ENCODE data around the gene S100A11.
"Not testable (repeated sequence)": the region's sequence is repeated elsewhere in the genome, so short reads cannot be mapped to it uniquely, and the experiment has no call there.

The S100A11 gene

GRCh38 chr1:152036267-152037216 lies at the start of gene S100A11:
Gene S100A11 (minus strand): TSS chr1:152037004. CDS start chr1:152036915, 89 bp downstream.
- DNase-seq = peak; percentile 93

DNA sequence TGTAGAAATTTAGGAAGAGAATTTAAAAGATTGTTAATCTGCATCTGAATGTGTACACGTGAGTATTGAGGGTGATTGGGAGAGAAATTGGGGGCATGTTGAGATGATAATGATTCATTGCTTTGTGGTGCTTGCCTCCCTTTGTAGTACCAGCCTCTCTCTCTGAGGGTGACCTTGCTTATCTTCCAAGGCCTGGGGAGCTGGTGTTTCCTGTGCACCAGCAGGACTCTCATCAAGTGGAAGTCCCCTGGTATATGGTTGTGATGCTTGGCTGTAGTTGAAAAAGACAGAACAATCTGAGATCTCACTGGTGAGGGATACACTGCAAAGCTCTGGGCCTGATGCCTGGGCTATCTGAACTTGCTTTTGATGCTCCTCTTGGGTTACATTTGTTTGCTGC lies 48.0 kb upstream of the S100A11 start:
- DNase-seq = no peak

DNA sequence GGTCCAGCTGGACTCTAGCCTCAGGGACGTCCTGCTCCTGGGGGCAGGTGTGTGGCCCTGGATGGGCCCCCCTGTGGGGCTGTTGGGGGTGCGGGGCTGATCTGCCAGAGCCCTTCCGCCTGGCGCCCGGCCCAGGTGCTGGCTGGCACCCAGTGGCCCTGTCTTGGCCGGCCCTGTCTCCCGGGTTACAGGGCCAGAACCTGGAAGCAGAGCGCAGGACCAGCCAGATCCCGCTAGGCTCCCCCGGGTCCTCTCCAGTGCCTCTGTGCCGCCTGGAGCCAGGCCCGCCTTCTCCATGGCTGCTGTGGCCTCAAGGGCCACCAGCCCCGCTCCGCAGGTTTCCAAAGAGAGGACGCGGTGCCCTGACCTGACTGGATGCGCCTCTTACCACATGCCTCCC lies 44.2 kb upstream of the S100A11 start:
- DNase-seq = not testable (repeated sequence)

- not testable (repeated sequence) for DNase-seq
Measured at GRCh38 chr1:152080494-152080893, 43.7 kb upstream of the S100A11 start.

GRCh38 chr1:152078831-152079441 lies 42.1 kb upstream of the S100A11 start:
- no peak for DNase-seq

DNA sequence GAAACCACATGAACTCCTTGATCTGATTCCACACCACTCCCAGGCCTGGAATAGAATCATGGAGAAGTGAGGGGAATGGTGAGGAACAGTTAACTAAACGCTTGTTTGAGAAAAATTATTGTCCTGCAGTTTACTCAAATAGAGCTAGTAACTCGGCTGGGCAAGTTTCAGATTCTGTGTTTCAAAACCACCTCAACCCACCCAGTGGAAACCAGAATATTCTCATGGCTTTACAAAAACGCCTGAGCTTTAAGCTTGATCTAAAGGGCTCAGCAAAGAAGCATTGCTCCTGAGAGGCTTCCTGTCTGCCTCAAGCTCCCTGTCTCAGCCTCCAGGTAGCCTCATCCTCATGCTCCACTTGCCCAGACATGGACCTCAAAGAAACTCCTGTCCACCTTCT lies 35.5 kb upstream of the S100A11 start:
- no peak for DNase-seq

- no peak for DNase-seq
Measured at GRCh38 chr1:152071123-152071522, 34.3 kb upstream of the S100A11 start.

GRCh38 chr1:152067929-152068328 lies 31.1 kb upstream of the S100A11 start:
- no peak for DNase-seq

- no peak for DNase-seq
Measured at GRCh38 chr1:152067150-152067549, 30.3 kb upstream of the S100A11 start.

- DNase-seq = no peak
Measured at GRCh38 chr1:152061952-152062351, 25.1 kb upstream of the S100A11 start.

- no peak for DNase-seq
Measured at GRCh38 chr1:152053375-152053774, 16.6 kb upstream of the S100A11 start.

DNA sequence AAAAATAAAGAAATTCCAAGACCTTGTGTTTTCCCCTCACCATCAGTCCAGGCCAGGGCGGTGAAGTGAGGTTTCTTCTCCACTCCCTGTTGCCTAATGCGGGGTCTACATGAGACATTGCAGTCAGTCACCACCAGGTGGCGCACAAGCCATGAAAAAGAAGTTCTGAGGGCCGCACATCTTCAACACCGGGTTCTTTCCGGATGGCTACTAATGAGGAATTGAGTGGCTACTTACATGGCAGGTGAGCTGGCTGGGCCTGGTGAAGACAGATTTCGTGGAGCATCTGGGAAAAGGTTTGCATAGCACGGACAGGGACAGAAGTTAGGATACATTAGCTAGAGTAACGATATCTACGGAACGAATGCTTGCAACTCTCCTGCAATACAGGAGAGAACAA lies 15.8 kb upstream of the S100A11 start:
- peak; percentile 78 for DNase-seq

DNA sequence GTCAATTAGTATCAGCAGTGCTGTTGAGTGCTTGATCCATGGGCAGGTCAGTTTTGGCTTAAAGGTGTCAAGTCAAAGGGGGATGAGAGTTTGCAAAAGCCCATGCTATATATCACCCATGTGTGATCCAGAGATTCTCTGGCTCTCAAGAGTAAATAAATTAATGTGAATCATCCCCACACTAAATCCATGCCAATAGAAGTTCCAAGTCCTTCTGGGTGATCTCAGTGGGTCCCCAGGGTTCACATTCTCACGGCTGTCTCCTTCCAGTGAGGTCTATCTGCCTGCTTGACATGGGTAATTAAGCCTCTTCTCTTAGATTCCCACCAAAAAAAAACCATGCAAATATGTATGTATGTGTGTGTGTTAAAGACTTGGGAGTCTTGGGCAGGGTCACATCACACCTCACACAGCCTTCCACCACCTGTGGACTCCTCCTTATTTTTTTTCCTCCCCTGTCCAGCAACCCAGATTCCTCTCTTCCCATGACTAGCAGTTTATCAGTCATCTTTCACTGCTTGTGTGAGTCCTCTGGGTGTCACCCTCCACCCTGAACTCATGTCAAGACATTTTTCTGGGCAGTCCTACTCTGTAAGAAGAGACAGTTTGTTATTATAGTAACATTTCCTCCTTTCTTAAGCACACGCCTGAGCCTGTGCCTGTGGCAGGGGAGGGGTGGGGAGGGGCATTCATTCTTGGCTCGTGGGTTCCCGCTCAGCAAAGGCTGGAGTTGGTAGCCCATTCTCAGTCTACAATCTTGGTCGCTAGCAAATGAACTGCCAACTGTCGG lies 14.3 kb upstream of the S100A11 start:
- DNase-seq = no peak

- DNase-seq = no peak
Measured at GRCh38 chr1:152049291-152050083, 12.7 kb upstream of the S100A11 start.

GRCh38 chr1:152048416-152049009 lies 11.7 kb upstream of the S100A11 start:
- DNase-seq = no peak

- peak; percentile 89 for DNase-seq
Measured at GRCh38 chr1:152047730-152048415, 11.1 kb upstream of the S100A11 start.

DNA sequence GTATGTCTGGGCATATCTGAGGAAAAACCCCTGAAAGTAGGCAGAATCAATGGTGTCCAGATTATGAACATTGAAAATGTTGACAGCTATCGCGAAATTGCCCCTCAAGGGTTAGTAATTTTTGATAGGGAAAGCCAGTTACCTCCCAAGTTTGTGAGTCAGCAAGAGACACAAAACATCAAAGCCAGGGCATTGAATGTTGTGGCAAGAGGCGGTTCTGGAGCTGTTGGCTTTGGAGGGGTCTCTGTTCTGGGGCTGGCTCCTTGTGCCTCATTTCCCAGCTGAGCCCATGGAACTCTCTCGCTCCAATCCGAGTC lies 10.6 kb upstream of the S100A11 start:
- no peak for DNase-seq

DNA sequence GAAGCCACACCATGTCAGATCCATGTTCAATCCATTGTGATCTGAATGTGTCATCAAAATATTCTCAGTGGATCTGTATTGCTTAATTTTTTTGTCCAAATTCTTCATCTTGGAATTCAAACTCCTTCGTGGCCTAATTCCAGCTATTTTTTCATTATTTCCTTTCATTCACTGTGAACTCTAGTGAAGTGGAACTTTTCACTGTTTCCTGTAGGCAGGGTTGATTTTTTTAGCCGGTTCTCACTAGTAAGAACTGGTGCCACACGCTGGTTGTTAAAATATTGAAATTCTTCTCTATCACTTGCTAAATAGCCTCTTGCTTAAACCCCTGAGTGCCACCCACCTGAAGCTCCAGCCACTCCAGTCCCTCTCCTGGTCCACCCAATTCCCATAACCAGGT lies 7.6 kb upstream of the S100A11 start:
- DNase-seq = no peak

DNA sequence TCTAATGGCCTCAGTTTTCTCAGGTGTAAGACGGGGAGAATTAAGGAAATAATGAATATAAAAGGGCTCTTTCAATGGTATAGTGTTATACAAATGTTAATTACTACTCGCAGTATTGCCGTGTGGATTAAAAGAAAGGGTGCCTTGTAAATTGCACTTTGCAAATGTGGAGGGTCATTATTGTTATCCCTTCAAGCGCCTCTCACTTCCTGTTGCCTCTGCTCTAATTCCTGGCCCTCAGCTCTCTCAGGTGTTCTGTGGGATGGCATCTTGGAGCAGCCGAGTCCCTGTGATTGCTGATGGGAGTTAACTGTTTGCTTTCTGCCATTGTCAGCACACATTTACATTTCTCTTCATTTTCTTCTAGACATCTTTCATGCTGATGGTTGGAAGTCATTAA lies 7.1 kb upstream of the S100A11 start:
- DNase-seq = no peak

- DNase-seq = no peak
Measured at GRCh38 chr1:152042030-152042429, 5.2 kb upstream of the S100A11 start.

GRCh38 chr1:152039886-152040285 lies 3.1 kb upstream of the S100A11 start:
- no peak for DNase-seq

GRCh38 chr1:152039461-152039860 lies 2.7 kb upstream of the S100A11 start:
- no peak for DNase-seq
